ENCODE measurements around the gene MRNIP.
A peak's percentile ranks its signal among the peaks of the same experiment; 100 is the strongest.

Gene MRNIP, protein sequence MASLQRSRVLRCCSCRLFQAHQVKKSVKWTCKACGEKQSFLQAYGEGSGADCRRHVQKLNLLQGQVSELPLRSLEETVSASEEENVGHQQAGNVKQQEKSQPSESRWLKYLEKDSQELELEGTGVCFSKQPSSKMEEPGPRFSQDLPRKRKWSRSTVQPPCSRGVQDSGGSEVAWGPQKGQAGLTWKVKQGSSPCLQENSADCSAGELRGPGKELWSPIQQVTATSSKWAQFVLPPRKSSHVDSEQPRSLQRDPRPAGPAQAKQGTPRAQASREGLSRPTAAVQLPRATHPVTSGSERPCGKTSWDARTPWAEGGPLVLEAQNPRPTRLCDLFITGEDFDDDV

GRCh38 chr5:179858586-179859427 is at the start of gene MRNIP:
TSS of gene MRNIP (minus strand) at chr5:179858817. CDS start at chr5:179858796, 21 bp downstream.
- peak; percentile 83 to 94 for DNase-seq

DNA sequence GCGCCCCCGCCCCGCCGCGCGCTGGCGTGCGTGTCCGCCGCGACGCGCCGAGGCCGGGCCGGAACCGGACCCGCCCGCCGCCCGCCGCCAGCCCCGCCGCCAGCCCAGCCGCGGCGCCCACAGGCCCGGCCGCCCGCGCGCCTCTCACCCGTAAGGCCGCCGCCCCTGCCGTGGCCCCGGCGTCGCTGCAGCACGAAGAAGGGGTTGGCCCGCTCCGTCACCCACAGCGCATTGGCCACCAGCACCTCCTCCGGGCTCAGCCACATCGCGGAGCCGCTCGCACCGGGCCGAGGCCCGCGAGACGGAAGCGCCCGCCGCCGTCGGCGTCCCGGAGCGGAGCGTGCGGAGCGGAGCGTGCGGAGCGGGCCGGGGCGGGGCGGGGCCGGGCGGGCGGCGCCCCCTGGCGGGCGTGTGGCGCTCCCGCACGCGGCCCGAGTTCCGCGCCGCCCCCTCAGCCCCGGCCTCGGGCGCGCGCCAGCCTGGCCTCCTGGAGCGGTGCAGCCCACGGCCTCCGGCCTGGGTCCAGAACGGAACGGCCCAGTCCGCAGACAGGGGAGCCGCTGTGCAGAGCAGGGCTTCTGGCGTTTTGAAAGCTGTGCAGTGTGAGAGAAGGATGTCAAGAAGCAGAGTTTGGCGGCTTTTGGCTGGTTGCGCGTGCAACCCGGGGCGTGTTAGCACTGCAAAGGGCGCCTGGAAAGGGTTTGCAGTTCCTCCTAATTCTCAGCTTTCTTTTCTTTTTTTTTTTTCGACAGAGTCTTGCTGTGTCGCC is 49.1 kb upstream of the MRNIP start, which contains the start of gene TBC1D9B:
Gene TBC1D9B, minus strand, starts transcription at position 342 of the 769 bp plus-strand sequence. Its CDS starts 76 bp downstream, at position 266.
- DNase-seq = peak; percentile 7 to 27

DNA sequence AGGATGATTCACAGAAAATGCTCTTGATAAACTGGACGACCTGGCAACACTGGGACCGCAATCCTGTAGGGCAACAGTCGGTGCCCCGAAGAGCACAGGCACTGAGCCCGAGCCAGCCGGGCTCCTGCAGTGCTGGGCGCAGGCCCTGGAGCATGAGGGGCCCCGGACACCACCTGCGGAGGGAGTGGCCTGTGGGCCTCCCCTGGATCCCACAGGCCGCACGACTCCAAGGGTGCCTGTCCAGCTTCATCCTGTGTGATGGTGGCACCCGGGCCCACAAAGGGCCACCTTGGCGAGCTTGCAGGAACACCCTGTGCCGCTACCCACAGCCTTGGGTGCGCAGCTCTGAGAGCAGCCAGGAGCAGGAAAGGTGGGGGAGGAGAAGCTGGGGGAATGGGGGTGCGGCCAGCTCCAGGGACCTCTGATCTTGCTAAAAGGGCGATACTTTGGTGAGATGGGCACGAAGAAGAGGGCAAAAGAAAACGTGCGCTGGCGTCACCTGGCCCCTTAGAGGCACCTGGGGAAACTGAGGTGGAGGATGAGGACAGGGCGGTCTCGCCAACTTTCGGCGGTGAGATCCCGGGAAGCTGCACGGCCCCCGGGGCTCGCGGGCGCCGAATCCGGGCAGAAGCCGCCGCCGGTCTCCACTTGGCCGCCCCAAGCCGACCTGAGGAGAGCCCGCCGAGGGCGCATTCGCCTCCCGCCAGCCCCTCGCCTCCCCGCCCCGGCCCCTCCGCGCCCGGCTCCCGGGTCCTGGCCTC is 48.4 kb upstream of the MRNIP start:
- DNase-seq = no peak

DNA sequence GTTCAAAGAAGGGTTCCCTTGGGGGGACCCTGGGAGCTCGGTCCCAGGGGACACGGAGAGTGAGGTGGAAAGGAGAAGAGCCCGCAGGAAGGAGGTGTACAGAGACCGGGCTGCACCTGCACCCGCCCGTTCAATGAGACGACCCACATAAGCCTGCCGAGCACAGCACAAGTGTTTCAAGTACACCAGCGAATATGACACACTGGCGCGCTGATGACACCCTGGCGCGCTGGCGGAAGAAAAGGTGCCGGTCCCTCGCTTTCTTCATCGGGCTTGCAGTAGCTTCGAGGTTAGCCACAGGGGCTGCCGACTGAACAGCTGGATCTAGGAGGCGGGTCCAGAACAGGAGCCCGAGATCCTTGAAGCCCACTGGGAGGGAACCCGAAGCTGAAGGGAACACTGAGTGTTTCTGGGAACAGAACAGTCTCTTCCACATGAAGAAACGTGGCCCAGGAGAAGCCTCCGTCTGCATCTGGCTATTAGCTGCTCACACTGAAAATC is 47.7 kb upstream of the MRNIP start:
- DNase-seq = no peak

DNA sequence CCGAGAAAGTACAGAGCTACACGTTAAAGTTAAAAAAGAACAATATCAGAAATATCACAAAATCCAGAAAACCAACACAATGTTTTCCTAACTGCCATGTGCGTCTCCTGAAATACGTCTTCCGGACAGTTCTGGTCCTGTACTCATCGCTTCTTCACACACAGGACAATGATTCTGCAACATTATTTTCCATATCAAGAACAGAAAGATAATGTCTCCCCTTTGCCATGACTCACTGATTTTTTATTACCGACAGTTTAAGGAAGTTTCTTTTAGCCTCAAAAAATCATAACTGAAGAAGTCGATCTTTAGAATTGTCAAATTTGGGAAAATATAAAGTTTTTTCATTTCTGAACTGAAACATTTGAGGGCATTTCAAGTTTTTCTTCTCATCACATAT is 46.5 kb upstream of the MRNIP start:
- DNase-seq = no peak

GRCh38 chr5:179904463-179905160 is 46.0 kb upstream of the MRNIP start:
- no peak for DNase-seq

- DNase-seq = no peak
These were observed 44.1 kb upstream of the MRNIP start for GRCh38 chr5:179902763-179903158.

- no peak for DNase-seq
These were observed 43.5 kb upstream of the MRNIP start for GRCh38 chr5:179901915-179902762.

- DNase-seq = no peak
These were observed 42.8 kb upstream of the MRNIP start for GRCh38 chr5:179901462-179901861.

- no peak for DNase-seq
These were observed 42.1 kb upstream of the MRNIP start for GRCh38 chr5:179900711-179901110.

DNA sequence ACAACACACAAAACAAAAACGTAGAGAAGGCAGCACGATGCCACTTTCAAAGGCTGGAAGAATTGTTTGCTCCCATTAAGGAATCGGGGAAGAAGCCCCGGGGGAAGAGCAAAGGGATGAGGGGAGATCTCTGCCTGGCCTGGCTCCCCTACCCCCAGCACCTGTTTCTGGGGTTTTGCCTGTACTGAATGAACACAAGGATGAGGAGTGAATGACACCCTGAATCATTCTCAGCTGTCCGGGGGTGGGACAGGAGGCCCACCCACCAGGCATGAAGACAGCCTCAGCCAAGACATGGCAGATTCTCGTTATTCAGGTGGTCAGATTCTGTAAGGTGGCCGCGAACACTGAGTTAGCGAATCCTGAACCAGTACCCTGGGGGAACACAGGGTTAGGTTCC is 41.6 kb upstream of the MRNIP start:
- DNase-seq = no peak

- no peak for DNase-seq
These were observed 37.2 kb upstream of the MRNIP start for GRCh38 chr5:179895861-179896260.

DNA sequence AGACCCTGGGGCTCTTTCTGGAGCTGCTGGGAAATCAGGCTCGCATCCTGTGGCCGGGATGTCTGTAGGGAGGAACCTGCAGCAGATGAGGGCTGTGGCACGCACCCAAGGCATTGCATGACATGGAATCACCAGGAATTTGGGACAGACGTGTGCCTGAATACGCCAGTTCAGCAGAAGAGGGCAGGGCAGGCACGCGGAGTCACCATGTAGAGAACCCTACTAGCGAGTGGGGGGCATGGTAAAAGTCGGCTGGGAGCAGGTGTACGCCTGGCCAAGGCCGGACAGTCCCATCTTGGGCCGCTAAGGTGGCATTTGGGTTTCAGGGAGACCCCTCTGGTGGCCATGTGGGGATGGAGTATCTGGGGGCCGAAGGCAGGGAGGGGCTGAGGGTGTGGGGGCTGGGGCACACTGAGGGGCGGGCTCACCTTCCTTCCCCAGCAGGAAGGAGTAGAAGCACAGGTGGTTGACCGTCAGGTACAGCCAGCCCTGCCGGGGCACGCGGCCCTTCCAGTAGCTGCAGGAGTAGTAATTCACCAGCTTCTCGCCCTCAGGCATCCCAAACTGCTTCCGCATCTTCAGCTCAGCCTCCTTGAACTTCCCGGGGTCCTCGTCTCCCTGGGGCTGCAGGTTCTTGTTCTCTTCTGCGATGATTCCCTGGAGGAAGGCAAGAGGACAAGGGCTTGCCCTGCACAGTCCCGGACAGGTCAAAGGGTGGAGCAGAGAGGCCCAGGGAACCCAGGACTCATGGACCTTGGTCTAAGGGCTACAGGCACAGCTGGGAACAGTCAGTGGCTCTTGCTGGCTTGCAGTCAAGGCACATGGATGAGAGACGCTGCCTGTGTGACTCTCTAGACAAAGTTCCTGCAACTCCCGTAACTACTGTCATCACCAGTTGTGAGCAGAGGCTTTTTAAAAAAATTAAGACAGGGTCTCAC is 35.6 kb upstream of the MRNIP start:
- no peak for DNase-seq

GRCh38 chr5:179893076-179893957 is 34.7 kb upstream of the MRNIP start:
- DNase-seq = no peak

DNA sequence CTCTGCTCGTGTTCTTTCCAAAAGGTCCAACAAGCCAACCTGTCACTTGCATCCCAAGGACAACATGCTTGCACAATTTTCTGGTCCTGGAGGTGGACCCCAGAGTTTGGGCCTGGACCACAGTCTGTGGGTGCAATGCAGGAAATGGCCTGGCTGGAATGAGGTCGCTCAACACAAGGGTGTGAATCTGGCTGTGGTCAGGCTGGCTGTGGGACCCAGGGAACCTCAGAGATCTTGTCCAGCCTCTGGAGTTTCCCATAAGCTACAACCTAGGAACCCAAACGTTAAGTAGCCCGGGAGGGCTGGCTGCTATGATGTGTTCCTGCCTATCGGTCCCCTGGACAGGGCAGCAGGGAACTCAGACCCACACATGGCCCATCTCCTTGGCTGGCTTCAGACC is 33.6 kb upstream of the MRNIP start:
- no peak for DNase-seq

- DNase-seq = no peak
These were observed 32.4 kb upstream of the MRNIP start for GRCh38 chr5:179890751-179891682.

DNA sequence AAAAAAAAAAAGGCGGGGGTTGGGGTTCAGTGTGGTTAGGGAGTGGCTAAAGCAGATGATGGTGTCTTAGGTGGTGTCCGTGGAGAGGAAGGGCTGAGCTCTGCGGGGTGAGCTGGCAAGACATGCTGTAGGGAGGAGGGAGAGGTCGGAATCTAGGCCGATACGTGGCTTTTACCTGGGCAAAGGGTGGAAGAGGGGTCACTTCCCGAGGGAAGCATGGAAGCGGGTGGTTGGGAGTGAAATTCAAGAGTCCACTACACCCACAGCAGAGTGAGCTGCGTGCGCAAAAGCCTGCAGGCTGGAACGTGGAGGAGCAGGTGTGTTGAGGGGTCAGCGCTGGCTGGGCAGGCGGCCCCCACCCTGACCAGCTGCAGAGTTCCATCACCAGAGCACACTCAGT is 31.3 kb upstream of the MRNIP start:
- no peak for DNase-seq
